IMR-90 (cell line): ENCODE results near the gene FMNL1. TPM values are rescaled to one million over a fixed set of nuclear protein-coding genes. Genes with fewer than 3 reads are reported as not detected.

ENCODE experiments used
- ATAC-seq: fragments of 200-7000 bp; cut with Tn5 transposase; 2 replicates; pipeline ENCODE4 v1.9.1; 2020; ENCODE audit warnings: low read depth, mild to moderate bottlenecking, moderate library complexity
- BruUV-seq: library from RNA; stranded (reverse); fragments of 400-500 nt; replicated peaks from 2 replicates; lab custom pipeline; 2021; lab: Mats Ljungman, UMichigan
- CTCF ChIA-PET: fragments of 300-600 bp; formaldehyde crosslinking; extraction: SDS; loops from one replicate; lab custom pipeline; 2021; ENCODE audit warnings: antibody characterized with exemption; lab: Yijun Ruan, JAX
- POLR2A ChIA-PET: fragments of 300-600 bp; sonication (Branson Sonifier 250); formaldehyde crosslinking; loops from one replicate; lab custom pipeline; 2022; ENCODE audit warnings: antibody characterized with exemption; ENCODE audit not compliant: unreplicated experiment; lab: Charles Lee
- DNase-seq: peaks from one replicate; pipeline ENCODE4 v3.0.0; 2013
- H2AFZ ChIP-seq: replicated peaks from 2 replicates; pipeline ENCODE3; 2013; ENCODE audit warnings: low read length, mild to moderate bottlenecking; ENCODE audit not compliant: poor library complexity
- H2AK5ac ChIP-seq: 2 replicates; pipeline ENCODE4 v1.6.1; 2013; ENCODE audit warnings: low read depth, low read length, inconsistent platforms
- H2AK9ac ChIP-seq: replicated peaks from 2 replicates; pipeline ENCODE3; 2013; ENCODE audit warnings: mild to moderate bottlenecking, low read depth, low read length, moderate library complexity; ENCODE audit not compliant: poor library complexity
- H2BK120ac ChIP-seq: 2 replicates; pipeline ENCODE4 v1.6.1; 2013; ENCODE audit warnings: low read depth, low read length, inconsistent platforms
- H2BK15ac ChIP-seq: 3 replicates; pipeline ENCODE4 v1.6.1; 2013; ENCODE audit warnings: low read depth, low read length, inconsistent platforms
- H2BK20ac ChIP-seq: 2 replicates; pipeline ENCODE4 v1.6.1; 2013; ENCODE audit warnings: low read depth, mild to moderate bottlenecking, inconsistent platforms, low read length, moderate library complexity
- H2BK5ac ChIP-seq: 2 replicates; pipeline ENCODE4 v1.6.1; 2013; ENCODE audit warnings: mild to moderate bottlenecking, low read depth, low read length, inconsistent platforms; ENCODE audit not compliant: poor library complexity, severe bottlenecking
- H3K14ac ChIP-seq: replicated peaks from 2 replicates; pipeline ENCODE4 v1.6.1; 2013; ENCODE audit warnings: low read depth, low read length, inconsistent platforms
- H3K18ac ChIP-seq: 2 replicates; pipeline ENCODE4 v1.6.1; 2013; ENCODE audit warnings: low read depth, low read length, control low read depth
- H3K23ac ChIP-seq: 2 replicates; pipeline ENCODE4 v1.6.1; 2013; ENCODE audit warnings: low read depth, low read length, inconsistent platforms
- H3K27ac ChIP-seq: 2 replicates; pipeline ENCODE4 v1.5.1; 2013; ENCODE audit warnings: mild to moderate bottlenecking, control low read depth, low read length; ENCODE audit not compliant: insufficient read depth
- H3K27me3 ChIP-seq: 2 replicates; pipeline ENCODE4 v1.6.1; 2013; ENCODE audit warnings: low read length; ENCODE audit not compliant: control insufficient read depth, insufficient read depth
- H3K36me3 ChIP-seq: 2 replicates; pipeline ENCODE4 v1.6.1; 2013; ENCODE audit warnings: low read length, mixed read lengths; ENCODE audit not compliant: control insufficient read depth, insufficient read depth
- H3K4ac ChIP-seq: 2 replicates; pipeline ENCODE4 v1.6.1; 2013; ENCODE audit warnings: low read depth, low read length, inconsistent platforms
- H3K4me1 ChIP-seq: 2 replicates; pipeline ENCODE4 v1.6.1; 2013; ENCODE audit warnings: low read length, mixed read lengths; ENCODE audit not compliant: control insufficient read depth, insufficient read depth
- H3K4me2 ChIP-seq: 2 replicates; pipeline ENCODE4 v1.6.1; 2013; ENCODE audit warnings: low read depth, mild to moderate bottlenecking, control low read depth, low read length, moderate library complexity
- H3K4me3 ChIP-seq: 2 replicates; pipeline ENCODE4 v1.5.1; 2013; ENCODE audit warnings: low read depth, mild to moderate bottlenecking, control low read depth, low read length, moderate library complexity; ENCODE audit not compliant: insufficient read depth
- H3K56ac ChIP-seq: 2 replicates; pipeline ENCODE4 v1.6.1; 2013; ENCODE audit warnings: low read length, inconsistent platforms; ENCODE audit not compliant: insufficient read depth; ENCODE audit errors: extremely low read depth
- H3K79me1 ChIP-seq, 2 experiments: 2 replicates each; pipeline ENCODE4 v1.6.1; 2013; ENCODE audit warnings: low read length in 2 of 2, inconsistent platforms in 1 of 2, low read depth in 1 of 2
- H3K9ac ChIP-seq: 2 replicates; pipeline ENCODE4 v1.6.1; 2013; ENCODE audit warnings: low read depth, low read length, control low read depth
- H3K9me1 ChIP-seq: 2 replicates; pipeline ENCODE4 v1.6.1; 2013; ENCODE audit warnings: low read length, inconsistent platforms; ENCODE audit not compliant: insufficient read depth
- H3K9me3 ChIP-seq: 2 replicates; pipeline ENCODE4 v1.6.1; 2013; ENCODE audit warnings: low read length; ENCODE audit not compliant: control insufficient read depth, insufficient read depth
- H4K20me1 ChIP-seq: 2 replicates; pipeline ENCODE4 v1.6.1; 2013; ENCODE audit warnings: low read length, inconsistent platforms; ENCODE audit not compliant: insufficient read depth
- H4K5ac ChIP-seq: 2 replicates; pipeline ENCODE4 v1.6.1; 2013; ENCODE audit warnings: mild to moderate bottlenecking, low read depth, low read length, control low read depth
- H4K8ac ChIP-seq, 2 experiments: 2 replicates each; pipeline ENCODE4 v1.6.1; 2013; ENCODE audit warnings: low read depth in 2 of 2, low read length in 2 of 2, control low read depth in 1 of 2, inconsistent platforms in 1 of 2
- H4K91ac ChIP-seq: 2 replicates; pipeline ENCODE4 v1.6.1; 2013; ENCODE audit warnings: low read depth, low read length, inconsistent platforms; ENCODE audit not compliant: insufficient read depth
- BHLHE40 ChIP-seq: fragments of 150-350 bp; IDR thresholded peaks from 2 replicates; pipeline ENCODE4 v1.6.1; 2016; ENCODE audit warnings: mild to moderate bottlenecking, low read depth, low read length
- CEBPB ChIP-seq: IDR thresholded peaks from 2 replicates; pipeline ENCODE4 v1.6.1; 2012; ENCODE audit warnings: low read depth, low read length, improper control_type of control experiment
- CHD1 ChIP-seq: IDR thresholded peaks from 2 replicates; pipeline ENCODE4 v1.6.1; 2012; ENCODE audit warnings: low read depth, low read length, improper control_type of control experiment
- FOS ChIP-seq: fragments of 150-350 bp; IDR thresholded peaks from 2 replicates; pipeline ENCODE4 v1.6.1; 2016; ENCODE audit warnings: low read depth, low read length
- MAFK ChIP-seq: IDR thresholded peaks from 2 replicates; pipeline ENCODE4 v1.6.1; 2012; ENCODE audit warnings: low read depth, low read length, improper control_type of control experiment
- MAZ ChIP-seq: IDR thresholded peaks from 2 replicates; pipeline ENCODE4 v1.6.1; 2012; ENCODE audit warnings: low read depth, mild to moderate bottlenecking, low read length, improper control_type of control experiment, moderate library complexity, borderline replicate concordance
- MXI1 ChIP-seq: IDR thresholded peaks from 2 replicates; pipeline ENCODE4 v1.6.1; 2012; ENCODE audit warnings: low read depth, mild to moderate bottlenecking, low read length, moderate library complexity, borderline replicate concordance
- NFE2L2 ChIP-seq: fragments of 150-350 bp; IDR thresholded peaks from 2 replicates; pipeline ENCODE4 v1.6.1; 2016; ENCODE audit warnings: low read depth, mild to moderate bottlenecking, low read length
- POLR2A ChIP-seq: IDR thresholded peaks from 2 replicates; pipeline ENCODE4 v1.6.1; 2012; ENCODE audit warnings: mild to moderate bottlenecking, low read depth, low read length
- RAD21 ChIP-seq: IDR thresholded peaks from 2 replicates; pipeline ENCODE4 v1.6.1; 2012; ENCODE audit warnings: low read length, improper control_type of control experiment
- RCOR1 ChIP-seq: IDR thresholded peaks from 2 replicates; pipeline ENCODE4 v1.6.1; 2012; ENCODE audit warnings: mild to moderate bottlenecking, low read length, improper control_type of control experiment; ENCODE audit not compliant: insufficient replicate concordance
- RFX5 ChIP-seq: IDR thresholded peaks from 2 replicates; pipeline ENCODE4 v1.8.0; 2012; ENCODE audit warnings: low read depth, mild to moderate bottlenecking, low read length, moderate library complexity
- SMC3 ChIP-seq: fragments of 150-350 bp; IDR thresholded peaks from 2 replicates; pipeline ENCODE4 v1.6.1; 2016; ENCODE audit warnings: low read depth, mild to moderate bottlenecking, antibody characterized with exemption, low read length, moderate library complexity
- USF2 ChIP-seq: fragments of 150-350 bp; IDR thresholded peaks from 2 replicates; pipeline ENCODE4 v1.6.1; 2017; ENCODE audit warnings: mild to moderate bottlenecking, antibody characterized with exemption, low read length, low read depth
- WGBS, 2 experiments: methylation state at CpG; one replicate each; pipeline versions ENCODE4 v1.1.5 to v1.1.7; 2013; ENCODE audit warnings: missing lambda C conversion rate in 2 of 2; ENCODE audit not compliant: insufficient read length in 1 of 2; ENCODE audit errors: extremely low coverage in 2 of 2; 5-methylcytosine and 5-hydroxymethylcytosine counted together
- dilution Hi-C: fragments of 300-500 bp; cut with HindIII; formaldehyde crosslinking; loops from one replicate; pipeline ENCODE4 v1.14.3; 2018; ENCODE audit warnings: low sequenced_read_pairs; ENCODE audit not compliant: unreplicated experiment
- in situ Hi-C: fragments of 300-500 bp; cut with MboI; formaldehyde crosslinking; loops from 3 replicates; pipeline ENCODE4 v1.14.3; 2019; ENCODE audit warnings: low sequenced_read_pairs, inconsistent platforms, mixed read lengths
- intact Hi-C: fragments of 100-400 bp; cut with micrococcal nuclease; formaldehyde crosslinking; loops from 2 replicates; pipeline ENCODE4 v1.10.0; 2022
- polyA plus RNA-seq, 3 experiments: library from polyadenylated mRNA; depleted of rRNA; stranded (reverse); fragments of >200 nt; gene quantifications; 2 replicates each; pipeline ENCODE4 v1.2.3, GENCODE V29; 2012; ENCODE audit warnings: low replicate concordance in 1 of 3
- total RNA-seq: library from RNA; depleted of rRNA; stranded (reverse); fragments of >200 nt; gene quantifications from 2 replicates; pipeline ENCODE4 v1.2.3, GENCODE V29; 2012
- TF ChIP-seq, protein P1 (sequence below): conservative IDR thresholded peaks from 2 replicates; pipeline ENCODE4 v1.5.1; 2012; ENCODE audit warnings: mild to moderate bottlenecking, low read depth, low read length, improper control_type of control experiment
- TF ChIP-seq, protein P2 (sequence below): fragments of 150-350 bp; IDR thresholded peaks from 2 replicates; pipeline ENCODE4 v1.6.1; 2016; ENCODE audit warnings: low read depth, mild to moderate bottlenecking, low read length, moderate library complexity, borderline replicate concordance

Gene FMNL1
- total and polyA plus RNA-seq, 2 of the 4 experiments (the other 2 are of a cell fraction), result 0.36 to 2.3 TPM

- H3K4me2 ChIP-seq, result no peak overlapping the region
- dilution Hi-C loops, result no loop called here
- CTCF ChIA-PET, result no interaction called here
- peak overlapping the region; percentile 20; the same call in 1 of the 2 replicates for H3K4ac ChIP-seq
- in situ Hi-C loops, result no loop called here
- H2AK9ac ChIP-seq, result peak overlapping the region; percentile 45
- ATAC-seq, result no peak
- peaks cover 12% of the 10 kb centered on the region for H4K20me1 ChIP-seq
- no TSS peak for BruUV-seq
- no peak overlapping the region for H3K23ac ChIP-seq
- H3K9me1 ChIP-seq, result peaks cover 3% of the 10 kb centered on the region; the same call in 1 of the 2 replicates
- H2BK5ac ChIP-seq, result no peak overlapping the region
- no peaks in the 10 kb centered on the region for H3K9me3 ChIP-seq
- intact Hi-C loops, result no loop called here
- peak overlapping the region; percentile 21; the same call in 1 of the 2 replicates for H2AK5ac ChIP-seq
- no peaks in the 10 kb centered on the region for H3K27me3 ChIP-seq
- no peak overlapping the region for H2BK120ac ChIP-seq
- H3K36me3 ChIP-seq, result peaks cover 65% of the 10 kb centered on the region
- DNase-seq, result no peak
- no peak overlapping the region for H3K56ac ChIP-seq
- no peak overlapping the region for H2BK20ac ChIP-seq
- POLR2A ChIA-PET, result no interaction called here
- H2AFZ ChIP-seq, result no peak overlapping the region
- no peak overlapping the region for H2BK15ac ChIP-seq
- TF ChIP-seq CHD1, result no peak
- no peak for TF ChIP-seq RCOR1
- TF ChIP-seq MXI1, result no peak
- no peak for TF ChIP-seq USF2
- no peak for TF ChIP-seq NFE2L2
- TF ChIP-seq, protein P1, sequence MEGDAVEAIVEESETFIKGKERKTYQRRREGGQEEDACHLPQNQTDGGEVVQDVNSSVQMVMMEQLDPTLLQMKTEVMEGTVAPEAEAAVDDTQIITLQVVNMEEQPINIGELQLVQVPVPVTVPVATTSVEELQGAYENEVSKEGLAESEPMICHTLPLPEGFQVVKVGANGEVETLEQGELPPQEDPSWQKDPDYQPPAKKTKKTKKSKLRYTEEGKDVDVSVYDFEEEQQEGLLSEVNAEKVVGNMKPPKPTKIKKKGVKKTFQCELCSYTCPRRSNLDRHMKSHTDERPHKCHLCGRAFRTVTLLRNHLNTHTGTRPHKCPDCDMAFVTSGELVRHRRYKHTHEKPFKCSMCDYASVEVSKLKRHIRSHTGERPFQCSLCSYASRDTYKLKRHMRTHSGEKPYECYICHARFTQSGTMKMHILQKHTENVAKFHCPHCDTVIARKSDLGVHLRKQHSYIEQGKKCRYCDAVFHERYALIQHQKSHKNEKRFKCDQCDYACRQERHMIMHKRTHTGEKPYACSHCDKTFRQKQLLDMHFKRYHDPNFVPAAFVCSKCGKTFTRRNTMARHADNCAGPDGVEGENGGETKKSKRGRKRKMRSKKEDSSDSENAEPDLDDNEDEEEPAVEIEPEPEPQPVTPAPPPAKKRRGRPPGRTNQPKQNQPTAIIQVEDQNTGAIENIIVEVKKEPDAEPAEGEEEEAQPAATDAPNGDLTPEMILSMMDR, result no peak
- no peak for TF ChIP-seq MAZ
- TF ChIP-seq RFX5, result no peak
- TF ChIP-seq CEBPB, result no peak
- no peak for TF ChIP-seq SMC3
- no peak for TF ChIP-seq MAFK
- TF ChIP-seq RAD21, result no peak
- TF ChIP-seq BHLHE40, result no peak
- TF ChIP-seq, protein P2, sequence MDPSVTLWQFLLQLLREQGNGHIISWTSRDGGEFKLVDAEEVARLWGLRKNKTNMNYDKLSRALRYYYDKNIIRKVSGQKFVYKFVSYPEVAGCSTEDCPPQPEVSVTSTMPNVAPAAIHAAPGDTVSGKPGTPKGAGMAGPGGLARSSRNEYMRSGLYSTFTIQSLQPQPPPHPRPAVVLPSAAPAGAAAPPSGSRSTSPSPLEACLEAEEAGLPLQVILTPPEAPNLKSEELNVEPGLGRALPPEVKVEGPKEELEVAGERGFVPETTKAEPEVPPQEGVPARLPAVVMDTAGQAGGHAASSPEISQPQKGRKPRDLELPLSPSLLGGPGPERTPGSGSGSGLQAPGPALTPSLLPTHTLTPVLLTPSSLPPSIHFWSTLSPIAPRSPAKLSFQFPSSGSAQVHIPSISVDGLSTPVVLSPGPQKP, result no peak
- no peak for TF ChIP-seq POLR2A
- no peak for TF ChIP-seq FOS
- no peak overlapping the region for H4K91ac ChIP-seq
- peaks cover 26% of the 10 kb centered on the region for H3K4me1 ChIP-seq
- no peak overlapping the region for H3K4me3 ChIP-seq
- WGBS, 2 experiments, result 97% methylated on average over 8 of the region's 13 CpGs; no CpG with 5 or more reads in 1 of the 2 experiments
- H3K79me1 ChIP-seq, result no peaks in the 10 kb centered on the region; a peak in 1 of 4 replicates
- no peak overlapping the region for H3K9ac ChIP-seq
- no peak overlapping the region for H4K5ac ChIP-seq
- no peak overlapping the region for H4K8ac ChIP-seq
- H3K14ac ChIP-seq, result peak overlapping the region; percentile 30; the same call in 1 of the 2 replicates
- peak overlapping the region; percentile 2; the same call in 1 of the 2 replicates for H3K27ac ChIP-seq
- H3K18ac ChIP-seq, result no peak overlapping the region
Observed at GRCh38 chr17:45266372-45266926, 44.8 kb downstream of the FMNL1 start.
